ELF-1 (cell line): Measurements from ENCODE around the gene OR2A42.
"Not testable (repeated sequence)": the region's sequence is repeated elsewhere in the genome, so short reads cannot be mapped to it uniquely, and the experiment has no call there.

Source experiments
- DNase-seq: peaks from one replicate; pipeline ENCODE4 v3.0.0-alpha.2; 2016; ENCODE audit warnings: low read depth, low spot score

Gene OR2A42, protein sequence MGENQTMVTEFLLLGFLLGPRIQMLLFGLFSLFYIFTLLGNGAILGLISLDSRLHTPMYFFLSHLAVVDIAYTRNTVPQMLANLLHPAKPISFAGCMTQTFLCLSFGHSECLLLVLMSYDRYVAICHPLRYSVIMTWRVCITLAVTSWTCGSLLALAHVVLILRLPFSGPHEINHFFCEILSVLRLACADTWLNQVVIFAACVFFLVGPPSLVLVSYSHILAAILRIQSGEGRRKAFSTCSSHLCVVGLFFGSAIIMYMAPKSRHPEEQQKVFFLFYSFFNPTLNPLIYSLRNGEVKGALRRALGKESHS

DNA sequence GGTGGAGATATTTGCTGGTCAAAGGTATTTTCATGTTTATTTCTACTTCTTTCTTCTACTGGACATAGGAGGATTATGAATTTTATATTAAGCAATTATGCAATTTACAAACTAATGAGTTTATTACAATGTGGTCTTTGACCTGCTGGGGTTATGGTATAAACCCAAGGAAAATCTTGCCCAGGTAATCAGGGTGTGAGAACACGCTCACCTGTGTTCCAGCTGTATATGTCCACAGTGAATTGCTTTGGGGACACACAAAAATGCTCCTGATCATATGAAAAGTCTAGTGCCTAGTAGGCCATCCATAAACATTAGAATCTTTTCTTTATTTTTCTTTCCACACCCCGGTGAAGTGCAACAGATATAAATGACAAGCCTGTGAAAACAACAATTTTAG lies at the start of gene OR2A42:
Gene OR2A42, minus strand, starts transcription at position 241 of the 400 bp plus-strand sequence. CDS start 6,762 bp downstream, outside the sequence.
- DNase-seq: not testable (repeated sequence)

DNA sequence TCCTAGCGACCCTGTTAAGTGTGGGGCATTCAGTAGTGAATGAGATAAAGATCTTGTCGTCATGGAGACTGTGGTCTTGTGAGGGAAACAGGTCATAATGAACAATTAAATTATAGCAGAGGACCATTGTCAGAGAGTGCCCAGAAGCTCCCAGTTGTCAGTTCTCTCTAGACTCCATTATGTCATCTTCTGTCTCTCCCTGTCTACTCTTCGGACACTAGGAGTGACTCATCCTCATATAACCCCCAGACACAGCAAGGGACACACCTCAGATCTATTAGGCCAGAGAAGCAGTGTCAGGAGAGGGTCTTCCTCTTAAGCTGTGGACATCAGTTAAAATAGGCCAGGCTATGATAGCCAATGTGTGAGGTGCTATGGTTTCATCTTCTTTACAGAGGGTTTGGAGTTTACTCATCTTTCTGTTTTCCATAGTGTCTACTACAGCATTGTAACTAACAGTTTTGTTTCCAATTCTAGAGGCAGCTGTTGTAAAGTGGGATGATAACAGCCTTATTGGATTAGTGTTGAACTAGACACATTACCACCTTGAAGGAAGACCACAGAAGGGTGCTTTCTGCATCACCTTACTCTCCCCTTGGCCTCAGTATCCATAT lies 47.9 kb upstream of the OR2A42 start:
- DNase-seq: not testable (repeated sequence)

DNA sequence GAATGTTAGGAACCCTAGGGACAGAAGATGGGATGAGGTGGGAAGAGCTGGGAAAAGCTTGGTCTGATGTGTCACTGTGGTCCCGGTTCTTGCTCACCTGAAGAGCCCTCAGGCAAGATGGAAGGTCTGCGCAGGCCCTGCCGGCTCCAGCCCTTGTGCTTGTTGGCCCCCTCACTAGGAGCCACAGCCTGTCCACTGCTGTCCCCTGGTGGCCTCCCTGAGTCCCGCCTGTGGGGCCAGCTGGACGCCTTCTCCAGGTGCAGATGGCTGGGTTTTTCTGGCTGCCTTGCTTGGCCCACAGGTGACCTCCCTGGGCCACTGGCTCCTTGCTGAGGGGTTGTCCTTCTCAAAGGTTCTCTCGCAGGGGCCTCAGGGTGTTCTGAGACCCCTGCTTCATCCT lies 44.3 kb upstream of the OR2A42 start:
- not testable (repeated sequence) for DNase-seq

DNA sequence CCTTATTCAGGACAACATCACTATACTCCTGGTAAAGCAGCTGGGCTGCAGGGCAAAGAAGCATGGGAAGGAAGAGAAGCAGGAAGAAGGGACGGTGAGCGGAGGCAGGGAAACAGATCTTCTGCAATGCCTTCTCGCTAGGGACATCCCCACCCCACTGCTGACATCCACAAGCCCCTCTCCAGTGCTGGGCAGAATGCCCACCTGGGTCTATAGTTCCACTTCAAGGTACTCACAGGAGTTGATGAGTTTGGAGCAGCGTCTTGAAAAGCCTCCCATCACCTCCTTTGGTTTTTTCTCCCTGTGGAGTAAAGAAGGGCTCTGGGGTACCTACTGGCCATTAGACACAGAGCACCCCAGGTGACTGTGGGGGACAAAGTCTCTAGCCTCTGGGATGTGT lies 43.1 kb upstream of the OR2A42 start:
- not testable (repeated sequence) for DNase-seq

DNA sequence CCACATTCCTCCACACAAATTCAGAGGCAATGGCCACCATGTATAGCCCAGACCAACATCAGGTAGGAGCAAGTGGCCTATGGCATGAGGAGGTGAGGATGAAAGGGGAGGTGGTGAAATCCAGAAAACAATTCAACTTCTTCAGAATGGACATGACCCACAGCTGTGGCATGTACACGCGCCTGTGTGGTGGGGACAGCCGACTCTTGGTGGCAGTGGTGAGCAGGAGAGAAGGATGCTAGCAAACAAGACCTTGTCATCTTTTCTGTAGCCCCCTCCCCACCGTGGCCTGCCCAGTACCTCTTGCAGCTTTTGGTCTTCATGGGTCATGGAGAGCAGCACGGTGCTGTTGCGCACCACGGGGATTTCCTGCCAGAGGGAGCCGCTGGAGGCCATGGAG lies 42.6 kb upstream of the OR2A42 start:
- not testable (repeated sequence) for DNase-seq

DNA sequence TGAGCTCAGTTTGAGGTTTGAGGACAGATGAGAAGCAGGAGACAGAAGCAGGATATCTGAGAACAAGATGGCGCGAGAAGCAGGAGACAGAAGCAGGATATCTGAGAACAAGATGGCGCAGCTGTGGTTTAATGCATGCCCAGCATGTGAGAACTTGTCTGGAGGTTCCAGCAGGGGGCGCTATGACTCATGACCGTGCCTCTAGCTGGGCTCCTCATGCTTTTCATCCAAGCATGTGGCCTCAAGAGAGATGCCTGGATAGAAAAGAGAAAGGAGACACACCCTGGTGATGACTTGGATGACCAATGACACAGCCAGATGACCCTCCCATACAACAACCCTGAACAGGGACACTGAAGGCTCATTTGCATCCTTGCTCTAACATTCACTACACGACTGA lies 40.6 kb upstream of the OR2A42 start:
- DNase-seq: not testable (repeated sequence)

DNA sequence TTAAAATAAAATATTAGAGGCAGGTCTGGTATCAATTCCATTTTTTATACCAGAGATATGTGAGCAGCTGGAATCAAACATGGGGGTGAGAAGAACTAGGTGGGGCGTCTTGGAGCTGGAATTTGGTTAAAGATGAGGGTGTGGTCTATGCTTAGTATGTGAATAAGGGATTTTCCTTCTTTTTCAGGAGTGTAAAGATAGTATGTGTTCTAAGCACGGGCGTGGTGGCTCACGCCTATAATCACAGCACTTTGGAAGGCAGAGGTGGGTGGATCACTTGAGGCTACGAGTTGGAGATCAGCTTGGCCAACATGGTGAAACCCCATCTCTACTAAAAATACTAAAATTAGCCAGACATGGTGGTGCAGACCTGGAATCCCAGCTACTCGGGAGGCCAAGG lies 35.9 kb upstream of the OR2A42 start:
- DNase-seq: not testable (repeated sequence)

DNA sequence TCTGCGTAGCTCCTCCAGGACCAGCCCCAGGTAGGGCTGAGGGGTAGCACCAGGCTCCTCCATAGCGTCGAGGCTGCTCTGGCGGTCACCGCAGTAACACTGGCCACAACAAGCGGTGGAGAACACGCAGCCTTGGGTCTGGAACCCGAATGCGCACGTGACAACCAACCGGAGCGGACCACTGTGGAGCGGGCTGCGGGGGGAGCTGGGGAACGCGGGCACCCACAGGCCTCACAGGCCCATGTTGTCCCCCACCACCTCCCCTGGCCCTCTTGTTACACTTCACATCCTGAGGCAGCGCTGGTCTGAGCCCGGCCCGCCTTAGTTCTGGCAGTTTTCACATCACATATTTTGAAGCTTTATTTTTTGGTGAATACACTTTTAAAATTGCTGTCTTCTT lies 29.8 kb upstream of the OR2A42 start, which contains the start of gene CTAGE8:
Gene CTAGE8, minus strand, starts transcription at position 101 of the 400 bp plus-strand sequence. Its CDS starts 38 bp downstream, at position 63.
- DNase-seq: not testable (repeated sequence)

DNA sequence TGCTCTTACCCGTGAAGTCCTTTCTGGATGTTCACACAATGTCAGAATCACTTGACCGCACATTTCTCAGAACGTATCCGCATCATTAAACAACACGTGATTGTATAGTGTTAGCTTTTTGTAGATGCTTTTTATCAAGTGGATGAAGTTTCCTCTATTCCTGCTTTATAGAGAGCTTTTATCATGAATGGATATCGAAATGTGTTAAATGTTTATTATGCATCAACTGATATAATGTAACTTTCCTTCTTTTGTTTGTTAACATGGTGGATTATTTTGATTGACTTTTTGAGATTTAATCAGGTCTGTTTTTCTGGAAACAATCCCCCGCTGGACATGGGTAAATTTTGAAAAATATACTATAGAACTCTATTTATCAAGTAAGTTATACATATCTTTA lies 25.3 kb upstream of the OR2A42 start, which contains the start of gene OR2A7:
Gene OR2A7, minus strand, starts transcription at position 101 of the 400 bp plus-strand sequence. CDS start 5,164 bp downstream, outside the sequence.
- not testable (repeated sequence) for DNase-seq

DNA sequence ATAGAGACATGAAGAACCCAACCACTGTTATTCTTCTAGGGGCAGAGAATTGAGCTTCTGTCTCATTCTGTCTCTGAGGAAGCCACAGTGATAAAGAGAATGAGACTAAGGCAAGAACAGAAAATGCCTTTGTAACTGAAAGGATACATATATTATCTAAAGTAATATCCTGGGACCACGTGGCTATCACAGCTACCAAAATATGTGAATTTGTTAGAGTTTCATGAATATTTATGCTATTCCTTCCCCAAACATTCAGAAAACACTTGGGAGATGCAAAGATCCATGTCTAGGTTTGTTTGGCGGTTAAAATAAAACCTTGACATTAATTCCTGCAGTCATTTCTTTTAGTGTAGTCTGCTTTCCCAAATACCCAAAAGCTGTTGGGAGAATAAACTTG lies 22.7 kb upstream of the OR2A42 start:
- not testable (repeated sequence) for DNase-seq

DNA sequence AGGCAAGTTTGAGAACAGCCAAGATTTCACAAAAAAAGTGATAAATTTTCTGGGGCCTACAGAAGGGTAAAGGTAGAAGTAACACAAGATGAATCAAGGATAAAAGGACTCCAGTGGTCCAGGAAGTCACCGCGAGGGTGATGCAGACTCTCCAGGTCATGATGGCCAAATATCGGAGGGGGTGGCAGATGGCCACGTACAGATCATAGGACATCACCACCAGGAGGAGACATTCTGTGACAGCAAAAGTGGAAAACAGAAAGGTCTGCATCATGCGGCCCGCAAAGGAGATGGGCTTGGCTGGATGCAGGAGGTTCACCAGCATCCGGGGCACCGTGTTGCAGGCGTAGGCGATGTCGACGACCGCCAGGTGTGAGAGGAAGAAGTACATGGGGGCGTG lies 19.7 kb upstream of the OR2A42 start:
- not testable (repeated sequence) for DNase-seq

DNA sequence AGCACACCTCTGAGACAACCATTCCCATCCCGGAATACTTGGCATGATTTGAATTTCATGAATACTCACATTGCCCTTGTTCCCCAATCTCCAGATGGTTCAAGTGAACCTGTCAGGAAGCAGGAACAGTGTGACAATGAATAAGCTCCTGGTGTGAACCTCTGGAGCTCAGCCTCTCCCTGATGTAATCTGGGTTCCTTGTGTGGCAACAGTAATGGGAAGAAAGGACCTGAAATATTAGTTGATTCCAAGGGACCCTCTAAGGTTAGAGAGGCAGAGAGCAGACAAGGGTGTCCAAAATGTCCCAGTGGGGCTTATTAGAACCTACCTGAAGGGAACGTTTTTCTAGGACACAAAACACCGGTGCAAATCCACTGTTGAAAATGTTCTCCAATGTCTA lies 16.7 kb upstream of the OR2A42 start:
- peak; percentile 3 for DNase-seq

DNA sequence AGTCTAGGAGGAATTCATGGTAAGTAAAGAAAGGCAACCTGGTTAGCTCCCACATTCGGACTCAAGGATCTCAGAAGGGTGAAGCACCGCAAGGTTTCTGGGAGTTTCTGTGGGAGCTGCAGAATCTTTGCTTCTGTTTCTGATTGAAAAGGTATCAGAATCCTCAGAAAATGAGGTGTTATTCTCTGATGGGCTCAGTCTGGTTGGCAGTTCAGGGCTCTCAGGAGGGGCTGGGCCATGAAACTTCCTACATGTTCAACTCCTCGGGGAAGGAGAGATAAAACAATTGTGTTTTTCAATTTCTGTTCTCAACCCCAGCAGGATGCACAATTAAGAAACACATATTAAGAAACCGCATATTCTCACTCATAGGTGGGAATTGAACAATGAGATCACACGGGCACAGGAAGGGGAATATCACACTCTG lies 16.1 kb upstream of the OR2A42 start:
- peak; percentile 1 for DNase-seq

DNA sequence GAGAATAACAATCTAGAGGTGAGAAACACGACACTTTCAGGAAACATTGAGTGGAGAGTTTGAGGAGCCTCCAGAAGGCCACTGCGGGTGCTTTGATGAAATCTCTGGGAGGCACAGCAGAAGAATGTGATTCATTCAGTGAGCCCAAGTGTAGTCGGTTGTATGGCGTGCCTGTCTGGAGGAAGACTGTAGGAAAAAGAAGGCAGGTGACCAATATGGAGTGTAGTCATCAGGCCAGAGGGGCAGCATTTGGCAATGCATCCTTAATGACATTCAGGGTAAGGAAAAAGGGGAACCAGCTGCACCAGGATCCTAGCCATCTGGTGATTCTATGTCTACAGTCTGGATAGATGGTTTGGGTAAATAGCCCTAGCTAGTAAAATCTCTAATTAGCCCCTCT lies 12.9 kb upstream of the OR2A42 start:
- not testable (repeated sequence) for DNase-seq

DNA sequence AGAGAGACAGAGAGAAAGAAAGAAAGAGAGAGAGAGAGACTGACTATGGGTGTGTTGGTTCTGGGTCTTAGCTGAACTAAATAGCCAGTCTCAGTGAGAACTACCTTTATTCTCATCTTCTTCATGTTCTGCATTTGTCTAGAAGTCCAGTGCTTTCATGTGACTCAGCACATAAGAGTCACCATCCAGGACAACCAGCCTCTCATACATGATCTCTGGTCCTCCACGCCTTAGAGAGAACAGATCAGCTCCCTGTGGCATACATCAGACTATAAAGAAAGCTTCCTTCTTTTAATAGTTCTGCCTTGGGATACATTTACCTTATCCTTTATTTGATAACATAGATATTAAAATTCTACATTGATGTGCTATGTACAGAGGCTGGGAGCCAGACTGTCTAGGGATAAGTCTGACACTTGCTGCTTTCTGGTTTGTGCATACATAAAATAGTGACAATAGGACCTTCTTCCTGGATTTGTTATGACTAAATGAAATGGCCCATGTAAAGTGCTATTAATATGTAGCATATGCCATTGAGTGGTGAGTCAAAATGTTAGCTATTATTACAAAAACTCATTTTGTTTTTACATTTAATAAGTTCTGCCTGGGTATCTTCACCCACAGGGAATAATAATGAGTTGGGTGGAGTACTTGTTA lies 8.4 kb upstream of the OR2A42 start:
- not testable (repeated sequence) for DNase-seq

DNA sequence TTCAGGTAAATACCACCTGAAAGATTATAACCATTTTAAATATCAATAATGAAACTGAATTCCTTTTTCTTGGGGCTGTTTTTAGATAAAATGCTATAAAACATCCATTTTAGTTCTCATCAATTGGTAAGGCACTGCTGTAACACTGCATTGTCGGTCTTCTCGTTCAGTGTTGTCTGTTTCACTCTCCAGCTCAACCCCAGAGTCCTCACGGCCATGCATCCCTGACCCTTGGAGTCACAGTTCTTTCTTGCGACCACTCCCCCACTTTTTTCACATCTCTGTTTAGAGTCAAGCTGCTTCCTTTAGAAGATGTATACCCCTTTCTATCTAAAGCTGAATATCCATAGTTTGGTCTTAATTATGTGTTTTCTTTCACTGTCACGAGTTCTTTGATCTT lies 7.6 kb upstream of the OR2A42 start:
- DNase-seq: not testable (repeated sequence)

DNA sequence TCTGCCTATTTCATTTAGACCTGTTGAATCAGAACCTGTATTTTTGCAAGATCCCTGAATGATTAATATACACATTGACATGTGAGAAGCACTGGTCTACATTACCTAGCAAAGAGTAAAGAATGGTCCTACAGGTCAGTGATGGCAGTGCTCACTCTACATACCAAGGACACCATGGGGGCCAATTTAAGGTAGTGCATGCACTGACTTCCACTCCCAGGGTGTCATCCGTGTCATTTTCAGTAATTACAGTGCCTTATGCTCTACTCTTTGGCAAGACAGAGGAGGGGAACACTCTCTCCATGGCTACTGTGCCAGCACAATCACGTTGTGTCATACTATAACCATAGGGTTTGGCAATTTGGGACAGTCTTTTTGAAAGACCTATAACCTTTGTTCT lies 6.0 kb upstream of the OR2A42 start:
- DNase-seq: not testable (repeated sequence)

DNA sequence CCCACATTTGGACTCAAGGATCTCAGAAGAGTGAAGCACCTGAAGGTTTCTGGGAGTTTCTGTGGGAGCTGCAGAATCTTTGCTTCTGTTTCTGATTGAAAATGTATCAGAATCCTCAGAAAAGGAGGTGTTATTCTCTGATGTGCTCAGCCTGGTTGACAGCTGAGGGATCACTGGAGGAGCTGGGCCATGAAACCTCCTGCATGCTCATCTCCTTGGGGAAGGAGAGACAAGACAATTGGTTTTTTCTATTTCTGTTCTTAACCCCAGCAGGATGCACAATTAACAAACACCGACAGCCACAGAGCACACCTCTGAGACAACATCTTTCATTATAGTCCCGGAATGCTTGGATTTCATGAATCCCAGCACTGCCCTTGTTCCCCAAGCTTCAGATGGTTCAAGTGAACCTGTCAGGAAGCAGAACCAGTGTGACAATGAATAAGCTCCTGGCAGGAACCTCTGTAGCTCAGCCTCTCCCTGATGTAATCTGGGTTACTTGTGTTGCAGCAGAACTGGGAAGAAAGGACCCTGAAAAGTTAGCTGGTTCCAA lies 799 bp downstream of the OR2A42 start:
- peak; percentile 1 for DNase-seq

DNA sequence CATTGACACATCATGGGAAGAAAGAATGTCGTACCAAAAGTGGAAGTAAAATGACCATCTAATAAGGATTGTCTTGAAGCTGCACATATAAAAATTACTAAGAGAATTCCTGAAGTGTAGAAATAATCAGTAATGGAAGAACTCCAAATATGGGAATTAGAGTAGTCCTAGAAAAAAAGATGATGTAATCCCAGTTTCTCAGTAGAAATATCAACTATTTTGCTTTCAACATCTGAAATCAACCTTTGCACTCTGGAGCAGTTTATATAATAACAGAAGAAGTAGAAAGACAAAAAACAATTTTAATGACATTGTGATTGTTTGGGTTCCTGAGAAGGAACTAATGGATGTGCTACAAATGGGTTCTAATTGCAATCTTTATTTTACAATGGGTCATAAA lies 6.4 kb downstream of the OR2A42 start:
- not testable (repeated sequence) for DNase-seq

DNA sequence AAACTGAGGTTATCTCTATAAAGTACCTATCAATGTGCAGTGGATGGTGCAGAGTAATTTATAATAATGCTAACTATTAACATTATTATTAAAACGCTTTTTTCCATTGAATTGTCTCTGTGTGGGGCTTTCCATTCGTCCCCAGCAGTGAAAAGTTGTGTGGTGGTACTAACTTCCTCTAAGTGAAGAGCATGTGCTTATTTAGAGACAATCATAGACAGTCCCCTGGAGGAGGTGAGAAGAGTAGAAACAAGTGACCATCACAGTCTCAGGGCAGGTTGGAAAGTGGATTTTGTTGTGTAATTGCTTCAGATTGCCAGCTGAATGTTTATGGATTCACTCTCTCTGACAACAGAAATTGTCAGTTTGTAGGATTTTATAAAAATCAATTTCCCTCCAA lies 8.4 kb downstream of the OR2A42 start:
- DNase-seq: not testable (repeated sequence)

DNA sequence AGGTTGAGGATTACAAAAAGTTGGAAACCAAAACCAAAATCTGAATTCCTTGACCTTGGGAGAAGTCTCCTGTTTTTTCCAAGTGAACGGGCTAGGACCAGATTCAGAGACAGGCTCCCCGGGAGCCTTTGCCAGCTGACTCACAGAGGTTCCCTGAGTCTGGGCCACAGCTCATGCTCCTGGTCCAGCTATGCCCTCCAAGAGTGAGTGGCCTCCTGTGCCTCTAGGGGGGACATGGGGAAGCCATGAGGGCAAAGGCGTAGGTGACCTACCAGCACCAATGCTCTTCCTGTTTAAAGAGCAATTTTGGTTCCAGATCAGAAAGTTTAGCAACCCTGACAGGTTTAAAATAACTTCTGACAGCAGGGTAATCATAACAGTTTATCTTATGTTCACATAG lies 10.6 kb downstream of the OR2A42 start:
- DNase-seq: not testable (repeated sequence)

DNA sequence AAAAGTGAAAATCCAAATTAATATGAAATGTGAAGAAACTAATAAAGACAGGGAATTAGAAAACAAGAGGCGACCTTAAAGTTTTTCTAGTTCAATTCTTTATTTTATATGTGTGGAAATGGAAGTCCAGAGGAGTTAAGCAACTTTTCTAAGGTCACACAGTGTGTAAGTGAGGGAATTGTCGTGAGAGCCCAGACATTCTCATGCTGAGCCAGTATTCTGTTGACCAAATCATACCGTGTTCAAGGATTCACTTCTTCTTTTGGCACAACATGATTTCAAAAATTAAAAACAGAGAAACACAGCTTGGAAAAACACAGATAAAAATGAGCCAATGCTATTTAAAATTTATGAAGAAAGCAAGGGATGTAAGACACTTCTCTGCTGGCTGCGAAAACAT lies 12.5 kb downstream of the OR2A42 start:
- DNase-seq: not testable (repeated sequence)
